Muscle layer of colon (tissue), 2 donors: ENCODE results near the gene CLMN.

Experiments used
- H3K27ac ChIP-seq: one replicate; pipeline ENCODE4 v1.7.0; 2013; ENCODE audit warnings: low read depth, mild to moderate bottlenecking, low read length, moderate library complexity
- H3K27me3 ChIP-seq, 2 donors: one replicate each; pipeline ENCODE4 v1.7.0; 2013; ENCODE audit warnings: low read length in 2 of 2, mild to moderate bottlenecking in 2 of 2; ENCODE audit not compliant: insufficient read depth in 2 of 2, control insufficient read depth in 1 of 2
- H3K36me3 ChIP-seq: one replicate; pipeline ENCODE4 v1.7.0; 2013; ENCODE audit warnings: mild to moderate bottlenecking, low read length; ENCODE audit not compliant: insufficient read depth
- H3K4me1 ChIP-seq: one replicate; pipeline ENCODE4 v1.7.0; 2013; ENCODE audit warnings: mild to moderate bottlenecking, low read length; ENCODE audit not compliant: insufficient read depth
- H3K4me3 ChIP-seq, 2 donors: one replicate each; pipeline ENCODE4 v1.7.0; 2013; ENCODE audit warnings: low read length in 2 of 2, low read depth in 1 of 2, mild to moderate bottlenecking in 1 of 2, moderate library complexity in 1 of 2
- H3K9ac ChIP-seq: one replicate; pipeline ENCODE4 v1.7.0; 2013; ENCODE audit warnings: low read length
- H3K9me3 ChIP-seq: one replicate; pipeline ENCODE4 v1.7.0; 2013; ENCODE audit warnings: mild to moderate bottlenecking, low read length
- donor health status: abdominal sarcoma.
- donor health status: Adenocarcinoma of cecum.

CLMN gene

DNA sequence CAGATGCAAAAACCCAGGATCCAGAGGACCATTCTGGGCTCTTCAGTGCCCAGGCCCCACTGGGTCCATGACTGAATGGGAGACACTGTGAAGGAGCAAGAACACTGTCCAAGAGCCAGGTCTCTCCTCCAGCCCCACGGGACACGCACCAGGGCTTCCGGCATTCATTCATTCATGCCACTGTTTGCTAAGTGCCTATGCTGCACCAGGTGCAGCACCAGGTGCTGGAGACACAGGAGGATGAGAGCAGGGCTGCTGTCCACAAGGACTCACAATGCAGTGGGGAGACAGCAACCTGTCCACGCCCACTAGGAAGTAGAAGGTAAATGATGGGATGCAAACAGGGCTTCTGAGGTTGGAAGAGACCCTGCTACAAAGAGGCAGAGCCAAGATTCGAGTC, 20.4 kb downstream of the CLMN start:
- H3K9me3 ChIP-seq: no peaks in the 10 kb centered on the region
- H3K4me1 ChIP-seq: no peaks in the 10 kb centered on the region

GRCh38 chr14:95297832-95298231, 21.9 kb downstream of the CLMN start:
- H3K4me1 ChIP-seq: no peaks in the 10 kb centered on the region
- no peak overlapping the region for H3K4me3 ChIP-seq
- no peak overlapping the region for H3K9ac ChIP-seq
- no peak overlapping the region for H3K27ac ChIP-seq
- no peaks in the 10 kb centered on the region for H3K36me3 ChIP-seq
- H3K9me3 ChIP-seq: no peaks in the 10 kb centered on the region
- H3K27me3 ChIP-seq: no peaks in the 10 kb centered on the region

More for the DNA sequence above, 20.4 kb downstream of the CLMN start:
- Histone ChIP-seq H3K27me3 (no peaks in the 10 kb centered on the region), H3K36me3 (no peaks in the 10 kb centered on the region), H3K27ac (no peak overlapping the region), H3K4me3 (no peak overlapping the region), H3K9ac (no peak overlapping the region)

GRCh38 chr14:95296966-95297365, 22.7 kb downstream of the CLMN start:
- Histone ChIP-seq H3K9me3 (no peaks in the 10 kb centered on the region), H3K36me3 (no peaks in the 10 kb centered on the region), H3K9ac (no peak overlapping the region), H3K4me3 (no peak overlapping the region), H3K27ac (no peak overlapping the region), H3K27me3 (no peaks in the 10 kb centered on the region), H3K4me1 (no peaks in the 10 kb centered on the region)

GRCh38 chr14:95295600-95296376, 23.9 kb downstream of the CLMN start:
- H3K4me3 ChIP-seq: no peak overlapping the region
- H3K9ac ChIP-seq: no peak overlapping the region
- no peak overlapping the region for H3K27ac ChIP-seq
- no peaks in the 10 kb centered on the region for H3K9me3 ChIP-seq
- H3K4me1 ChIP-seq: no peaks in the 10 kb centered on the region
- H3K27me3 ChIP-seq: no peaks in the 10 kb centered on the region
- H3K36me3 ChIP-seq: no peaks in the 10 kb centered on the region

GRCh38 chr14:95294834-95295599, 24.7 kb downstream of the CLMN start:
- Histone ChIP-seq H3K9ac (no peak overlapping the region), H3K27ac (no peak overlapping the region), H3K36me3 (no peaks in the 10 kb centered on the region), H3K9me3 (no peaks in the 10 kb centered on the region), H3K27me3 (no peaks in the 10 kb centered on the region), H3K4me3 (no peak overlapping the region), H3K4me1 (no peaks in the 10 kb centered on the region)

DNA sequence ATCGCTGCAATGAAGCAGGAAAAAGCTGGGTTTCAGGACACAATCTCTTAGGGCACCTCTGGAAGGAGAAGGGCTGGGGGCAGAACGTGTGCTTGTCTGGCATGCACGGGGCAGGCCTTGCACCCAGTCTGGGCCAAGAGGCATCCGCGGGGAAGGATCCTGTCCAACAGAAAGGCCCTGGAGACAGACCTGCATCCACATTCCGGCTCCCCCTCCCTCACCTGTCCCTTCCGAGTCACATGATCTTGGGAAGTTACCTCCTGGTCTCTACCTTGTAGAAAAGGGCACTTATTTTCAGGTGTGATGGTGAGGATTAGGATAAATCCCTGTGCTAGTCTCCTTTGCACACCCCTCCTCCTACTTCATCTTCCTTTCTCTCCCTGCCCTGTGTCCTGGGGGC, 25.4 kb downstream of the CLMN start:
- H3K27ac ChIP-seq: no peak overlapping the region
- H3K9ac ChIP-seq: no peak overlapping the region

GRCh38 chr14:95293449-95293848, 26.3 kb downstream of the CLMN start:
- Histone ChIP-seq H3K4me3 (no peak overlapping the region), H3K4me1 (no peaks in the 10 kb centered on the region), H3K27me3 (no peaks in the 10 kb centered on the region), H3K9me3 (no peaks in the 10 kb centered on the region), H3K27ac (no peak overlapping the region), H3K36me3 (no peaks in the 10 kb centered on the region), H3K9ac (no peak overlapping the region)

More for the DNA sequence above, 25.4 kb downstream of the CLMN start:
- Histone ChIP-seq H3K9me3 (no peaks in the 10 kb centered on the region), H3K4me1 (no peaks in the 10 kb centered on the region), H3K4me3 (no peak overlapping the region), H3K27me3 (no peaks in the 10 kb centered on the region), H3K36me3 (no peaks in the 10 kb centered on the region)

GRCh38 chr14:95292660-95293425, 26.9 kb downstream of the CLMN start:
- H3K9ac ChIP-seq: no peak overlapping the region
- H3K4me1 ChIP-seq: no peaks in the 10 kb centered on the region
- H3K27ac ChIP-seq: no peak overlapping the region
- H3K27me3 ChIP-seq: no peaks in the 10 kb centered on the region
- no peak overlapping the region for H3K4me3 ChIP-seq
- H3K36me3 ChIP-seq: no peaks in the 10 kb centered on the region
- H3K9me3 ChIP-seq: no peaks in the 10 kb centered on the region

DNA sequence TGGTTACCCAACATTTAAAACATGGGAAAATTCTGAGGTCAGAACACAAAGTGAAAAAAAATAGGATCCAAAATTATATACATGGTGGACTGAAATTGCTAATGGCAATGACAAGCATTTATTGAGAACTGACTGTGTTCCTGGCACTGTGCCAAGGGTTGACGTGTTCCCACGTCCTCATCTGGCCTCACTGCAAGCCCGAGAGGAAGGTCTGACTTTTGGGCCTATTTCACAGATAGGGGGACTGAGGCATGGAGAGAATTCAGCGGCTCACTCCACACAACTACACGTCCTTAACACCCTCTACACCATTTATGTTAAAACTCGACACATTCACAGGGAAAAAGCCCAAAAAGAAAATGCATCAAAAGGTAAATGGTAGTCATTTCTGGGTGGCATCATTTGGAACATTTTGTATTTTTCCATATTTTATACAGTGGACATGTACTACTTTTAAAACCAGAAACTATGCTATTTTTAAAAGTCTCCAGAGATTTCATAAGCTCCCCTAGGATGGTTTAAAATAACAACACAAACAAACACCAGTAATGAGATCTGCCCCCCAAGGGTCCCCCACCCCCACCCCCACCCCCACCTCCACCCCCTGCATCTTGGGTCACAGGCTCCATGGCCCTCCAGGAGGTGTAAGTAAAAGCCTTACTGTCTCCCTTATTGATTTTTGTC, 27.7 kb downstream of the CLMN start:
- Histone ChIP-seq H3K4me3 (no peak overlapping the region), H3K9ac (no peak overlapping the region), H3K4me1 (no peaks in the 10 kb centered on the region), H3K27me3 (no peaks in the 10 kb centered on the region), H3K36me3 (no peaks in the 10 kb centered on the region), H3K27ac (no peak overlapping the region), H3K9me3 (no peaks in the 10 kb centered on the region)

DNA sequence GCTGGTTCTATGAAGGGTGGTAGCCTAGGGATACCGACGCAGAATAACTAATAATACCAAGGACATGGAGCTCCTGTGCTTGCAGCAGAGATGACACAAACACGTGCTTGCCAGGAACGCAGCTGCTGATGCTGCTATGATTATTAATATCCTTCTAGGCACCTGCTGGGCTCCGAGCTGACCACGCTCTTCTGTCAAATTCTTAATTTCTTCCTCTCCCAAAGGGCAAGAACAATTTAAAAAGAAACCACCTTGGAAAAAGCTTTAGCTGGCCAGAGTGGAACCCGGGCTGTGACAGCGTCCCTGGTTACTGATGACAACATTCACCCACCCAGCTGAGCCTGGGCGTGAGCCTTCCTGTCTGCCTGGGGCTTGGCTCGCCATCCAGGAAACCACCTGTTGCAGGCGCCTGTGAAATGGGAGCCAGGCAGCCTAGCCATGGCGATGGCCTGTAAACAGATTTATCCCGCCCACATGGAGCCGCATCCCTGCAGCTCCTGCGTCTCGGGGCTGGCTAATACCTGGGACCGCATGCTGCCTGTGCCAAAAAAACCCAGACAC, 28.8 kb downstream of the CLMN start:
- Histone ChIP-seq H3K4me1 (no peaks in the 10 kb centered on the region), H3K9me3 (no peaks in the 10 kb centered on the region), H3K27me3 (no peaks in the 10 kb centered on the region), H3K36me3 (no peaks in the 10 kb centered on the region), H3K4me3 (no peak overlapping the region), H3K9ac (no peak overlapping the region), H3K27ac (no peak overlapping the region)

GRCh38 chr14:95290021-95290420, 29.7 kb downstream of the CLMN start:
- Histone ChIP-seq H3K4me1 (no peaks in the 10 kb centered on the region), H3K9ac (no peak overlapping the region), H3K4me3 (no peak overlapping the region), H3K27ac (no peak overlapping the region), H3K9me3 (no peaks in the 10 kb centered on the region), H3K27me3 (no peaks in the 10 kb centered on the region), H3K36me3 (no peaks in the 10 kb centered on the region)
